H9 (cell line): Measurements from ENCODE around the gene PRKCA. TPM values are rescaled to one million over a fixed set of nuclear protein-coding genes. Genes with fewer than 3 reads are reported as not detected.

Experiments used
- DNase-seq: peaks from one replicate; pipeline ENCODE4 v3.0.0-alpha.2; 2017
- H2AFZ ChIP-seq: one replicate; pipeline ENCODE4 v1.6.1; 2013; ENCODE audit warnings: mild to moderate bottlenecking, low read length, control low read depth, moderate library complexity
- H2AK5ac ChIP-seq: 2 replicates; pipeline ENCODE4 v1.6.1; 2013; ENCODE audit warnings: low read length, control low read depth, mixed read lengths; ENCODE audit not compliant: insufficient read length
- H2BK120ac ChIP-seq: one replicate; pipeline ENCODE4 v1.6.1; 2013; ENCODE audit warnings: low read depth, mild to moderate bottlenecking, low read length, control low read depth, inconsistent platforms; ENCODE audit not compliant: poor library complexity, severe bottlenecking
- H2BK12ac ChIP-seq: 2 replicates; pipeline ENCODE4 v1.6.1; 2013; ENCODE audit warnings: low read length, control low read depth, mixed read lengths, low read depth; ENCODE audit not compliant: insufficient read length
- H2BK15ac ChIP-seq: 2 replicates; pipeline ENCODE4 v1.6.1; 2013; ENCODE audit warnings: low read depth, low read length, control low read depth
- H2BK20ac ChIP-seq: one replicate; pipeline ENCODE4 v1.6.1; 2013; ENCODE audit warnings: low read depth, mild to moderate bottlenecking, low read length, control low read depth, inconsistent platforms; ENCODE audit not compliant: poor library complexity, severe bottlenecking
- H2BK5ac ChIP-seq: 2 replicates; pipeline ENCODE4 v1.6.1; 2013; ENCODE audit warnings: low read length, control low read depth, mixed read lengths; ENCODE audit not compliant: insufficient read length
- H3K14ac ChIP-seq: 2 replicates; pipeline ENCODE4 v1.6.1; 2013; ENCODE audit warnings: low read length, control low read depth; ENCODE audit not compliant: insufficient read depth
- H3K18ac ChIP-seq: 2 replicates; pipeline ENCODE4 v1.6.1; 2013; ENCODE audit warnings: low read depth, mild to moderate bottlenecking, mixed read lengths, low read length, control low read depth; ENCODE audit not compliant: insufficient read length
- H3K23ac ChIP-seq: 2 replicates; pipeline ENCODE4 v1.6.1; 2013; ENCODE audit warnings: low read length, control low read depth, mixed read lengths, low read depth; ENCODE audit not compliant: insufficient read length
- H3K23me2 ChIP-seq: 2 replicates; pipeline ENCODE4 v1.6.1; 2013; ENCODE audit warnings: low read depth, mild to moderate bottlenecking, mixed read lengths, low read length, control low read depth; ENCODE audit not compliant: insufficient read length, poor library complexity, severe bottlenecking
- H3K27ac ChIP-seq: 2 replicates; pipeline ENCODE4 v1.5.1; 2013; ENCODE audit warnings: low read length, control low read depth, mixed read lengths, low read depth; ENCODE audit not compliant: insufficient read length
- H3K27me3 ChIP-seq: 2 replicates; pipeline ENCODE4 v1.6.1; 2013; ENCODE audit warnings: low read length, control low read depth, inconsistent platforms; ENCODE audit not compliant: insufficient read depth
- H3K4ac ChIP-seq: 2 replicates; pipeline ENCODE4 v1.6.1; 2013; ENCODE audit warnings: low read depth, mild to moderate bottlenecking, control low read depth, inconsistent platforms, low read length, moderate library complexity
- H3K4me1 ChIP-seq: 2 replicates; pipeline ENCODE4 v1.6.1; 2013; ENCODE audit warnings: low read length, control low read depth, inconsistent platforms; ENCODE audit not compliant: insufficient read depth
- H3K4me2 ChIP-seq: 2 replicates; pipeline ENCODE4 v1.6.1; 2013; ENCODE audit warnings: low read length, control low read depth, mixed read lengths; ENCODE audit not compliant: insufficient read length, insufficient read depth
- H3K56ac ChIP-seq: 2 replicates; pipeline ENCODE4 v1.6.1; 2013; ENCODE audit warnings: low read depth, mild to moderate bottlenecking, mixed read lengths, low read length, control low read depth; ENCODE audit not compliant: insufficient read length
- H3K79me1 ChIP-seq: 2 replicates; pipeline ENCODE4 v1.6.1; 2013; ENCODE audit warnings: low read depth, mild to moderate bottlenecking, moderate library complexity, low read length, control low read depth, inconsistent platforms; ENCODE audit not compliant: insufficient read depth, poor library complexity, severe bottlenecking
- H3K79me2 ChIP-seq: 2 replicates; pipeline ENCODE4 v1.6.1; 2013; ENCODE audit warnings: low read length, control low read depth, inconsistent platforms; ENCODE audit not compliant: insufficient read depth
- H3K9ac ChIP-seq: 2 replicates; pipeline ENCODE4 v1.6.1; 2013; ENCODE audit warnings: low read length, control low read depth, mixed read lengths; ENCODE audit not compliant: insufficient read length; ENCODE audit errors: extremely low read depth
- H3K9me3 ChIP-seq: one replicate; pipeline ENCODE4 v1.6.1; 2013; ENCODE audit warnings: low read depth, low read length, inconsistent platforms; ENCODE audit not compliant: control insufficient read depth
- H3T11ph ChIP-seq: one replicate; pipeline ENCODE4 v1.6.1; 2013; ENCODE audit warnings: mild to moderate bottlenecking, low read length, control low read depth, inconsistent platforms
- H4K20me1 ChIP-seq: one replicate; pipeline ENCODE4 v1.6.1; 2013; ENCODE audit not compliant: control insufficient read depth, insufficient read length, insufficient read depth
- H4K5ac ChIP-seq: 2 replicates; pipeline ENCODE4 v1.6.1; 2013; ENCODE audit warnings: low read depth, mild to moderate bottlenecking, mixed read lengths, low read length, control low read depth; ENCODE audit not compliant: insufficient read length
- H4K8ac ChIP-seq: replicated peaks from 2 replicates; pipeline ENCODE4 v1.6.1; 2013; ENCODE audit warnings: low read length, control low read depth, mixed read lengths, low read depth; ENCODE audit not compliant: insufficient read length
- H4K91ac ChIP-seq: 2 replicates; pipeline ENCODE4 v1.6.1; 2013; ENCODE audit warnings: low read depth, mild to moderate bottlenecking, moderate library complexity, mixed read lengths, low read length, control low read depth; ENCODE audit not compliant: insufficient read length
- H3K27ac Mint-ChIP-seq, 3 experiments: 2 replicates in 2 of 3; 3 replicates in 1 of 3; pipeline ENCODE4 v1.8.0; 2020 to 2021; ENCODE audit warnings: mixed read lengths in 3 of 3, mild to moderate bottlenecking in 1 of 3, moderate library complexity in 1 of 3
- H3K27me3 Mint-ChIP-seq: 2 replicates; pipeline ENCODE4 v1.8.0; 2021; ENCODE audit warnings: low read depth, mild to moderate bottlenecking, moderate library complexity, mixed read lengths
- H3K36me3 Mint-ChIP-seq, 3 experiments: 2 replicates in 2 of 3; 3 replicates in 1 of 3; pipeline ENCODE4 v1.8.0; 2020 to 2021; ENCODE audit warnings: low read depth in 3 of 3, mixed read lengths in 3 of 3; ENCODE audit not compliant: insufficient read depth in 1 of 3
- H3K4me1 Mint-ChIP-seq, 2 experiments: 2 replicates each; pipeline ENCODE4 v1.8.0; 2020; ENCODE audit warnings: mixed read lengths in 2 of 2
- H3K4me3 Mint-ChIP-seq, 2 experiments: 2 replicates in 1 of 2; 3 replicates in 1 of 2; pipeline ENCODE4 v1.8.0; 2020 to 2021; ENCODE audit warnings: mild to moderate bottlenecking in 2 of 2, mixed read lengths in 2 of 2, moderate library complexity in 1 of 2
- H3K9me3 Mint-ChIP-seq, 2 experiments: 2 replicates in 1 of 2; 3 replicates in 1 of 2; pipeline ENCODE4 v1.8.0; 2020; ENCODE audit warnings: mild to moderate bottlenecking in 2 of 2, mixed read lengths in 2 of 2, moderate library complexity in 1 of 2
- CTCF ChIP-seq: fragments of 200-600 bp; sonication (generic); conservative IDR thresholded peaks from 3 replicates; pipeline ENCODE4 v1.8.0; 2021; ENCODE audit warnings: antibody characterized with exemption, mild to moderate bottlenecking
- WGBS: extraction: QIAGEN DNeasy Blood & Tissue Kit; methylation state at CpG from one replicate; pipeline ENCODE4 v1.1.7; 2013; ENCODE audit warnings: missing lambda C conversion rate, low lambda C conversion rate, mixed read lengths; ENCODE audit not compliant: insufficient read length; ENCODE audit errors: extremely low coverage; 5-methylcytosine and 5-hydroxymethylcytosine counted together
- total RNA-seq: library from RNA; stranded (reverse); gene quantifications from 2 replicates; pipeline ENCODE4 v1.2.1, GENCODE V29; 2021

The PRKCA gene
- total RNA-seq, 1 experiment from 2014 or later: 10.5 TPM

GRCh38 chr17:66841744-66842143, 539.3 kb downstream of the PRKCA start:
- no peak overlapping the region for H2BK20ac ChIP-seq
- Mint-ChIP-seq H3K27me3 (peaks cover 18% of the 10 kb centered on the region), H3K36me3 (peaks cover 0 to 8% (median 3%) of the 10 kb centered on the region in 3 experiments; a peak in 5 of 7 replicates), H3K4me3 (no peak overlapping the region), H3K4me1 (no peaks in the 10 kb centered on the region), H3K27ac (no peak overlapping the region), H3K9me3 (peaks cover 9 to 13% of the 10 kb centered on the region in 2 experiments)
- H3K27ac ChIP-seq: no peak overlapping the region
- no peak overlapping the region for H3K23ac ChIP-seq
- no CpG with 5 or more reads among the region's 4 CpGs for WGBS
- H3K9me3 ChIP-seq: no peaks in the 10 kb centered on the region
- H3K79me1 ChIP-seq: no peaks in the 10 kb centered on the region
- H3K9ac ChIP-seq: no peak overlapping the region
- H4K8ac ChIP-seq: no peak overlapping the region
- no peak overlapping the region for H3K14ac ChIP-seq
- H3T11ph ChIP-seq: no peak overlapping the region
- no peaks in the 10 kb centered on the region for H3K27me3 ChIP-seq
- H2BK15ac ChIP-seq: no peak overlapping the region
- H2BK12ac ChIP-seq: no peak overlapping the region
- H4K91ac ChIP-seq: no peak overlapping the region
- no peak overlapping the region for H3K4ac ChIP-seq
- no peak overlapping the region for H2BK120ac ChIP-seq
- no peak for TF ChIP-seq CTCF
- H2AK5ac ChIP-seq: no peak overlapping the region
- DNase-seq: no peak
- no peak overlapping the region for H2AFZ ChIP-seq
- H3K4me1 ChIP-seq: no peaks in the 10 kb centered on the region
- H3K56ac ChIP-seq: no peak overlapping the region
- H3K23me2 ChIP-seq: no peaks in the 10 kb centered on the region
- no peaks in the 10 kb centered on the region for H3K79me2 ChIP-seq
- H3K18ac ChIP-seq: no peak overlapping the region
- no peak overlapping the region for H2BK5ac ChIP-seq
- H4K20me1 ChIP-seq: no peaks in the 10 kb centered on the region
- H4K5ac ChIP-seq: no peak overlapping the region
- H3K4me2 ChIP-seq: no peak overlapping the region
